HG03558 (cell line): ENCODE results near the gene TNFRSF8.
"Not testable (repeated sequence)": the region's sequence is repeated elsewhere in the genome, so short reads cannot be mapped to it uniquely, and the experiment has no call there.

ENCODE experiments used
- ATAC-seq: cut with Tn5 transposase; IDR thresholded peaks from one replicate; pipeline ENCODE4 v1.9.1; 2021; ENCODE audit warnings: moderate number of reproducible peaks; ENCODE audit not compliant: unreplicated experiment; ENCODE audit errors: extremely low read depth

TNFRSF8 gene

DNA sequence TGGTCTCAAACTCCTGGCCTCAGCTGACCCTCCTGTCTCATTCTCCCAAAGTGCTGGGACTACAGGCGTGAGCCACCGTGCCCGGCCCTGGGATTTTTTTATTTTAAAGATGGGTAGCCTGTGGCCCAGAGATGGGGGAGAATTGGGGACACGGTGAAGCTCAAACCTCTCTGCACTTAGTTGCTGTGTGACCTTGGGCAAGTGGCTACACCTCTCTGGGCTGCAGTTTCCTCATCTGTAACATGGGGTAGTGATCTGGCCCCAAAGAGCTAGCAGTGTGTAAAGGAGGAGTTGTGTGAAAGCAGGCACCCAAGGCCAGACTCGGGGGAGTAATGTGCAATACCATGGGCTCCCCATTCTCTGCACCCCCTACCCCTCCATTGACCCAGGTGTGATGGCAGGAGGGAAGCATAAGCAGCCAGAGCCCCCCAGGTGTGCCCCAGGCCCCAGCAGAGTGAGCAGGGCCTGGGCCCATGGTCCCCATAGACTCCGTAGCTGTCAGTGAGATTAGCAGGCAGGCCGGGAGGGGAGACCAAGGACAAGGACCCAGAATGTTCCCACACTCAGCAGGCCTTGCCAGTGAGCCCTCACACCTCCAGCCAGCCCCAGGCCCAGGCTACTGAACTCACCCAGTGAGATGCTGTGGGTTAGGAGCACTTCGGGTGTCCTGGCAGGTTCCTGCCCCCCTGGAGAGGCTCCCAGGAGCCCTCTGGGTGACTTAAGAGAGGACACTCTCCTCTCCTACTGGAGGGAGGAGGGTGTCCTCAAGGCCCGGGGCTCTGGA is 17.9 kb downstream of the TNFRSF8 start:
- ATAC-seq: no peak

- ATAC-seq: no peak
Observed at GRCh38 chr1:12081648-12082396, 18.7 kb downstream of the TNFRSF8 start.

DNA sequence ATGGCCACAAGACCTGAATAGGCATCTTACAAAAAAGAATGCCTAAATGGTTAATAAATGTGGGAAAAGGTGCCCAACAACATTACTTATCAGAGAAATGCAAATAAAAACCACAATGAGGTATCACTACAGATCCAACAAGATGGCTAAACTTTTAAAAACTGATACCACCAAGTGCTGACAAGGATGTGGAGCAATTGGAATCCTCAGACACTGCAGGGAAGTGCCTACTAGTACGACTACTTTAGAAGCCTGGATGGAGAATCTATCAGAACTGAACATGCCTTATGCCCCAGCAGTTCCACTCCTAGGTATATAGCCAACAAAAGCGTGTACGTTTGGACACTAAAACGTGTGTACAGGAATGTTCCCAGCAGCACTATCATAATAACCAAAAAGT is 19.9 kb downstream of the TNFRSF8 start:
- no peak for ATAC-seq

DNA sequence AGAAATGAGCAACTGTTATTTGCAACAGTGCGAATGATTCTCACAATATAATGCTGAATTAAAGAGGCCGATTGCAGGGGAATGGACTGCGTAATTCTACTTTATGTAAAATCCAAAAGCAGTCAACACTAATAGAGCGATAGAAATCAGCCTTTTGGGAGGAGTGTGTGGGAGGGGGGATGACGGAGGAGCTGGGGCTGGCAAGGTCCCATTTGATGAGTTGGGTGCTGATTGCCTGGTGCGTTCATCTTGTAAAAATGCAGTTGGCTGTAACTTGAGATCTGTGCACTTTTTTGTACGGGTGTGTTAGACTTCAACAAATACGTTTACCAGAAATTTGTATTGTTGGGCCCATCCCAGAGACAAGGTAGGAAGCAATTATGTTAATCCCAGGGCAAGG is 20.7 kb downstream of the TNFRSF8 start:
- no peak for ATAC-seq

DNA sequence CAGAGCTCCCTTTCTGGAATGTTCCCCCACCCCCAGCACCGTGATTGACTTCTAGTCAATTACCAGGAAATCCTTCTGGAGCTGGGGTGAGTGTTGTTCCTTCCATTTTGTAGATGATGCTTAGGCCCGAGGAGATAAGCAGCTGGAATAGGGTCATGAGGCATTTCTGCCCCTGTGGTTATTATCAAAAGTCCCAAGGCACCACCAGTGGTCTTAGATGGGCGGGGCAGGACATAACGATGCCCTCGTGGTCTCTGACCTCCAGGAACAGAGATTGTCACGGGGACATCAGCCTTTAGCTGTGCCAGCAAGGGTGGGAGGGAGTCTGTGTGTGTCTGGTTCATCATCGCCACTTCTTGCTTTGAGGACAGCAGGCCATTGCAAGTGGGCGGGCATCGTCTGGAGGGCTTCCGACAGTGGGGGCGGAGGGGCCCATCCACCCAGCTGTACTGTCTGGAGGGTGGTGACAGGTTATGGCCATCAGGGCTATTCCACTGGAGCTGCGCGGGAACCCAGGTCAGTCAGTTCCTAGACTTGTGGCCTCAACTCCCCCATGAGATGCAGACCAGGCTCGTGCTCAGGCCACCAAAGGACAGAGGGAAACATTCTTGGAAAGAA is 22.6 kb downstream of the TNFRSF8 start:
- ATAC-seq: no peak

- no peak for ATAC-seq
Observed at GRCh38 chr1:12087797-12088314, 24.8 kb downstream of the TNFRSF8 start.

GRCh38 chr1:12088607-12089006 is 25.5 kb downstream of the TNFRSF8 start:
- ATAC-seq: no peak

DNA sequence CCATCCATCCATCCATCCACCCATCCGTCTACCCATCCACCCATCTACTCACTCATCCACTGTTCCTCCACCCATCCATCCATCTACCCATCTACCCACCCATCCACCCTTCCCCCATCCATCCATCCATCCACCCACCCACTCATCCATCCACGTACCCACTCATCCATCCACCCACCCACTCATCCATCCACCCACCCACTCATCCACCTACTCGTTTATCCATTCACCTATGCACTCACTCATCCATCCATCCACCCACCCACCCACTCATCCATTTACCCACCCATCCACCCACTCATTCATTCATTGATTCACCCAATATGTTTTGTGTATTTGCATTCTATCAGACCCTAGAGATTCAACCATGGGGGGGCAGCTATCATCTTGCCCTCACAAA is 27.2 kb downstream of the TNFRSF8 start:
- ATAC-seq: no peak

DNA sequence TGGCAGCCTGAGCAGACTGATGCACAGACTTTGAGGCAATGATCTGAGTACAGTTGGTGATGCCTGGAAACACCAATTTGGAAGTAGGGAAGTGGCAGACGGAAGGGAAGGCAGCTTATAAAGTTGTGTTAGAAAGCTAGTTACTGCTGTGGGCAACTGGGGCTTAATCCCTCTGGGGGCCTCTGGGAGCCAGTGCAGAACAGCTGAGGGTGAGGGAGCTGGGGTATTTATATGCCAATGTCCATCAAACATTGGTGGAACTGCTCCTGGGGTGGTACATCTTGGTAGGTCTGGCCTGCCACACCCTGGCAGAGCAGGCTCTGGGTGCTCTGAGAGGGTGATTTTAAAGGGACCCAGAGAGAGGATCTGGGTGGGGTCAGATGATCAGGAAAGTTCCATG is 28.1 kb downstream of the TNFRSF8 start:
- no peak for ATAC-seq

DNA sequence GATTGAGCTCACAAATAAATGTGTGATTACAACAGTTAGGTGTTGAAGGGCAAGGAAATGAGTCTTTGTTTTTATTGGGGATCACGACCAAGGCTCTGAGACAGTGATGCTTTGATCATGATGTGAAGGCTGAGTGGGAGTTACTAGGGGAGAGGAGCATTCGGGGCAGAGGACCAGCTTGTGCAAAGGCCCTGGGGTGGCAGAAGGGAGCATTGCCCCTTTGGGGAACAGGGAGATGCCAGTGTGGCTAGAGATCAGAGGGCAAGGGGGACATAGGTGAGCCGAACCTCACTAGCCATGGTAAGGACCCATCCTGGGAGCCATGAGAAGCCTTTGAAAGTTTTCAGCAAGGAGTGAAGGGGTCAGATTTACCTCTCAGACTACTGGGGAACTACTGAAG is 31.1 kb downstream of the TNFRSF8 start:
- ATAC-seq: no peak

- ATAC-seq: no peak
Observed at GRCh38 chr1:12095452-12096263, 32.6 kb downstream of the TNFRSF8 start.

GRCh38 chr1:12096615-12097014 is 33.5 kb downstream of the TNFRSF8 start:
- no peak for ATAC-seq

DNA sequence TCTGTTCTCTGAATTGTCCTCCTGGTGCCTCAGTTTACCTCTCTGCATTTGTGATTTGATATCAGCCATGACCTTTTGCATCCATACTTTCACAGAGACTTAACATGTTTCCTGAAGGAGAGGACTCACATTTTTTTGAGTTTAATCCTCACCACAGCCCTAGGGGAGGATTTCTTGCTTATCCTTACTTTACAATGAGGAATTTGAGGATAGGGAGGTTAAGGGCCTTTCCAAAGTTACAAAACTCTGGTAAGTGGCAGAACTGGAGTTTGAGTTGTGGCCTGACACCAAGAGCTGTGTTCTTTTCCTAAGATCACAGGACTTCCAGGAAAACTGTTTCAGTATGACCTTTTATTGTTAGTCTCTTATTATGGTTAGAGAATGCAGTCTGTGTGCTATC is 34.2 kb downstream of the TNFRSF8 start:
- no peak for ATAC-seq

DNA sequence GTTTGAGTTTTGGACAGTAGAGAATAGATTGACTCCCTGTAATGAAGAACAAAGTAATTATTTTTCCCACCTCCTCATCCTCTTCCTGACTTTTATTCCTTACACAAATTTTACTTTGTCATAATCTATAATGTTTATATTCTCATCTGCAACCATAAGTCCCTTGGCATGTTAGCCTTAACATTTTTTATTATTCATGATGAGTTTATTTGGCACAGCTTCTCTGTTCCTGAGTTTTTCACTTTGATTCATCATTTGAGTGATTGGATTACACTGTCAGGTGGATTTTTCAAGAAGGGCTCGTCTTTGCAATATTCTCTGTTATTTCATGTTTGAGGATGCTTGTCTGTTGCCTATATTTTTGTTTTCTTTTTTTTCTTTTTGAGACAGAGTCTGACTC is 35.7 kb downstream of the TNFRSF8 start:
- ATAC-seq: no peak

DNA sequence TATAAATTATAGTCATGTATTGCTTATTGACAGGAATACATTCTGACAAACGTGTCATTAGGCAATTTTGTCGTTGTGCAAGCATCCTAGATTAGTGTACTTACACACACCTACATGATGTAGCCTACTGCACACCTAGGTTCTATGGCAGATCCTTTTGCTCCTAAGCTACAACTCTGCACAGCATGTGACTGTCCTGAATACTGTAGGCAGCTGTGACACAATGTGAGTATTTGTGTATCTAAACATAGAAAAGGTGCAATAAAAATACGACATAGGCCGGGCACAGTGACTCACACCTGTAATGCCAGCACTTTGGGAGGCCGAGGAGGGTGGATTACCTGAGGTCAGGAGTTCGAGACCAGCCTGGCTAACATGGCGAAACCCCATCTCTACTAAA is 36.5 kb downstream of the TNFRSF8 start:
- no peak for ATAC-seq

DNA sequence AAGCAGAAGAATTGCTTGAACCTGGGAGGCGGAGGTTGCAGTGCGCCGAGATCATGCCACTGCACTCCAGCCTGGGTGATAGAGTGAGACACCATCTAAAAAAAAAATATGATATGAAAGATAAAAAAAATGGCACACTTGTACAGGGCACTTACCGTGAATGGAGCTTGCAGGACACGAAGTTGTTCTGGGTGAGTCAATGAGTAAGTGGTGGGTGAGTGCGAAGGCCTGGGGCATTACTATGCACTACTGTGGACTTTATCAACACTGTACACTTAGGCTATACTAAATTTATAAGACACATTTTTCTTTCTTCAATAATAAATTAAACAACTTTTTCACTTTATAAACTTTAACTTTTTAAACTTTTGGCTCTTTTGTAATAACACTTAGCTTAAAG is 37.0 kb downstream of the TNFRSF8 start:
- no peak for ATAC-seq

DNA sequence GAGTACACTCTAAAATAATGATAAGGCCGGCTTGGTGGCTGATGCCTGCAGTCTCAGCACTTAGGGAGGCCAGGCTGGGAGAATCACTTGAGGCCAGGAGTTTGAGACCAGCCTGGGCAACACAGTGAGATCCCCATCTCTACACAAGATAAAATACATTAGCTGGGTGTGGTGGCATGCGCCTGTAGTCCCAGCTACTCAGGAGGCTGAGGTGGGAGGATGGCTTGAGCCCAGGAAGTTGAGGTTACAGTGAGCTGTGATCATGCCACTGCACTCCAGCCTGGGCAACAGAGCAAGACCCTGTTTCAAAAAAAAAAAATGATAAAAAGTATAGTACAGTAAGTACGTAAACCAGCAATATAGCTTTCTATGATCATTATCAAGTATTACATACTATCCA is 38.0 kb downstream of the TNFRSF8 start:
- not testable (repeated sequence) for ATAC-seq

GRCh38 chr1:12102066-12102465 is 39.0 kb downstream of the TNFRSF8 start:
- no peak for ATAC-seq

GRCh38 chr1:12104417-12104816 is 41.3 kb downstream of the TNFRSF8 start:
- no peak for ATAC-seq

DNA sequence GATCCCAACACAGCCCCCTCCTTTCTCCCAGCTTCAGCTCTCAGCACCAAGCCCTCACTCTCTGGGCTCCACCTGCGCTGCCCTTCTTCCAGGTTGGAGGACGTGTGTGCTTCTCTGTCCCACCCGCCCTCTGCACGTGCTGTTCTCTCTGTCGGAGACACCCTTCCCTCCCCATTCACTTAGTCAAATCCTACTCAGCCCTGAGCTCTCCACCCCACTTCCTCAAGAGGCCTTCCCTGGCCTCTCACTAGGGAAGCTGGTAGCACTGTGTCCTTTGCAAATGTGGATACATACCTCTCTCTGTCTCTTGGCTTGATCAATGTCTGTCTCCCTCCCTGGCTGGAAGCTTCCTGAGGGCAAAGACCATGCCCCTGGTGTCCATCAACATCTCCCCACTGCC is 43.0 kb downstream of the TNFRSF8 start:
- ATAC-seq: no peak
